LNCaP clone FGC (cell line): ENCODE results near the gene USP37.
"Not testable (repeated sequence)": the region's sequence is repeated elsewhere in the genome, so short reads cannot be mapped to it uniquely, and the experiment has no call there.

ENCODE experiments used
- DNase-seq: peaks from one replicate; pipeline ENCODE4 v3.0.0-alpha.2; 2011; ENCODE audit warnings: low read depth
- H3K4me3 ChIP-seq: 2 replicates; pipeline ENCODE4 v1.5.1; 2011; ENCODE audit warnings: mild to moderate bottlenecking, low read depth, low read length, control low read depth
- CTCF ChIP-seq: IDR thresholded peaks from 2 replicates; pipeline ENCODE4 v1.5.1; 2012; ENCODE audit warnings: mild to moderate bottlenecking; ENCODE audit not compliant: control insufficient read depth, insufficient read depth; ENCODE audit errors: extremely low read depth

Gene USP37

GRCh38 chr2:218569038-218569431 lies 884 bp upstream of the USP37 start:
- H3K4me3 ChIP-seq = peak overlapping the region; percentile 94
- no peak for TF ChIP-seq CTCF
- DNase-seq = no peak

- no peak for DNase-seq
- TF ChIP-seq CTCF = no peak
- peak overlapping the region; percentile 94 for H3K4me3 ChIP-seq
Observed at GRCh38 chr2:218567797-218568189, 358 bp downstream of the USP37 start.

- TF ChIP-seq CTCF = no peak
- no peak for DNase-seq
- peak overlapping the region; percentile 94 for H3K4me3 ChIP-seq
Observed at GRCh38 chr2:218566296-218566695, 1.9 kb downstream of the USP37 start.

- no peak for TF ChIP-seq CTCF
- no peak overlapping the region for H3K4me3 ChIP-seq
- DNase-seq = no peak
Observed at GRCh38 chr2:218564056-218564455, 4.1 kb downstream of the USP37 start.

- no peak for DNase-seq
Observed at GRCh38 chr2:218558986-218559385, 9.2 kb downstream of the USP37 start.

GRCh38 chr2:218557941-218558340 lies 10.2 kb downstream of the USP37 start:
- TF ChIP-seq CTCF = no peak
- DNase-seq = no peak
- no peak overlapping the region for H3K4me3 ChIP-seq

More at GRCh38 chr2:218558986-218559385, 9.2 kb downstream of the USP37 start:
- no peak for TF ChIP-seq CTCF
- no peak overlapping the region for H3K4me3 ChIP-seq

- no peak for TF ChIP-seq CTCF
- DNase-seq = no peak
- H3K4me3 ChIP-seq = no peak overlapping the region
Observed at GRCh38 chr2:218555527-218555926, 12.6 kb downstream of the USP37 start.

- not testable (repeated sequence) for DNase-seq, H3K4me3 ChIP-seq
Observed at GRCh38 chr2:218554225-218554624, 13.9 kb downstream of the USP37 start.
